ENCODE data around the gene FER1L5. TPM values are rescaled to one million over a fixed set of nuclear protein-coding genes. Genes with fewer than 3 reads are reported as not detected.

FER1L5 gene
- total and polyA plus RNA-seq, 2 donors (not counting 1 experiment from before 2014, with no cell fraction given) = not detected

DNA sequence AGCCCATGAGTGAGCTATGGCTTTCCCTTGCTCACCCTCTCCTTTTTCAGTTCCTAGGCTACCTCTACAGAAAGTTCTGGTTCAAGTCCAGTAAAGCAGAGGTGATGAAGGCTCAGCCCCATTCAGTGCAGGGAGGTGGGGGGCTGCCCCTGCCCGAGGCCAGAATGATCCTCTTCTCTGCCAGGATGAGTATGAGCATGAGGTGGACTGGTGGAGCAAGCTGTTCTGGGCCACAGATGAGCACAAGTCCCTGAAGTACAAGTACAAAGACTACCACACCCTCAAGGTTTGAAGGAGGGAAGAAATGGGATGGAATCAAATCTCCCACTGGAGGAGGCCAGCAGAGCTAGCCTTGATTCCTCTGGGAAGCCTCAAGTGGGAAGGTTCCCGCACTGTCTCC is 54.9 kb downstream of the FER1L5 start:
- no peaks in the 10 kb centered on the region for H3K27me3 ChIP-seq (replicated peaks in 1 of 4; ENCODE audit: control extremely low read depth in 1 of 4, control insufficient read depth in 3 of 4, insufficient read depth in 4 of 4, low read length in 3 of 4)
- Mint-ChIP-seq H3K27ac (no peak overlapping the region), H3K27me3 (no peaks in the 10 kb centered on the region), H3K4me1 (no peaks in the 10 kb centered on the region), H3K9me3 (ENCODE audit: insufficient read depth) (no peaks in the 10 kb centered on the region), H3K4me3 (no peak overlapping the region)
- no peaks in the 10 kb centered on the region for H4K20me1 ChIP-seq (ENCODE audit: control insufficient read depth, insufficient read depth, low read length, poor library complexity, severe bottlenecking)
- no peaks in the 10 kb centered on the region for H3K79me2 ChIP-seq (ENCODE audit: control insufficient read depth, insufficient read depth, low read length)
- ATAC-seq (ENCODE audit: low read depth) = no peak
- H3K9ac ChIP-seq (ENCODE audit: low read length) = no peak overlapping the region
- 100% methylated on average over 1 of the region's 2 CpGs for WGBS (ENCODE audit: insufficient coverage)
- H3K9me3 ChIP-seq (ENCODE audit: control extremely low read depth in 1 of 3, control insufficient read depth in 2 of 3, insufficient read depth in 1 of 3, low read length in 2 of 3) = no peaks in the 10 kb centered on the region
- no peak for TF ChIP-seq EZH2 (IDR thresholded peaks at IDR 0.05; ENCODE audit: borderline replicate concordance, insufficient read depth, low read depth, low read length, poor library complexity, severe bottlenecking)
- TF ChIP-seq, protein P1, sequence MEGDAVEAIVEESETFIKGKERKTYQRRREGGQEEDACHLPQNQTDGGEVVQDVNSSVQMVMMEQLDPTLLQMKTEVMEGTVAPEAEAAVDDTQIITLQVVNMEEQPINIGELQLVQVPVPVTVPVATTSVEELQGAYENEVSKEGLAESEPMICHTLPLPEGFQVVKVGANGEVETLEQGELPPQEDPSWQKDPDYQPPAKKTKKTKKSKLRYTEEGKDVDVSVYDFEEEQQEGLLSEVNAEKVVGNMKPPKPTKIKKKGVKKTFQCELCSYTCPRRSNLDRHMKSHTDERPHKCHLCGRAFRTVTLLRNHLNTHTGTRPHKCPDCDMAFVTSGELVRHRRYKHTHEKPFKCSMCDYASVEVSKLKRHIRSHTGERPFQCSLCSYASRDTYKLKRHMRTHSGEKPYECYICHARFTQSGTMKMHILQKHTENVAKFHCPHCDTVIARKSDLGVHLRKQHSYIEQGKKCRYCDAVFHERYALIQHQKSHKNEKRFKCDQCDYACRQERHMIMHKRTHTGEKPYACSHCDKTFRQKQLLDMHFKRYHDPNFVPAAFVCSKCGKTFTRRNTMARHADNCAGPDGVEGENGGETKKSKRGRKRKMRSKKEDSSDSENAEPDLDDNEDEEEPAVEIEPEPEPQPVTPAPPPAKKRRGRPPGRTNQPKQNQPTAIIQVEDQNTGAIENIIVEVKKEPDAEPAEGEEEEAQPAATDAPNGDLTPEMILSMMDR (IDR thresholded peaks at IDR 0.05) = no peak
- no peak overlapping the region for H3K4me3 ChIP-seq (ENCODE audit: control extremely low read depth in 1 of 5, extremely low read depth in 1 of 5, insufficient read depth in 1 of 5, low read depth in 2 of 5, low read length in 4 of 5)
- H3K4me2 ChIP-seq (replicated peaks; ENCODE audit: low read depth, low read length, poor library complexity, severe bottlenecking) = no peak overlapping the region
- H3K36me3 ChIP-seq (replicated peaks in 1 of 2; ENCODE audit: control extremely low read depth in 1 of 2, control insufficient read depth in 1 of 2, extremely low read depth in 1 of 2, insufficient read depth in 2 of 2, low read length in 1 of 2) = no peaks in the 10 kb centered on the region
- DNase-seq = no peak
- POLR2A ChIA-PET = no interaction called here
- CTCF ChIA-PET = interaction anchor here (1.2 kb wide), 1 partner anchor 9 kb away, joined by 3 read pairs; no protein-coding TSS in a partner anchor
- intact Hi-C loops (cut with micrococcal nuclease) = no loop called here
- no peaks in the 10 kb centered on the region for H3K4me1 ChIP-seq (ENCODE audit: control insufficient read depth in 2 of 2, insufficient read depth in 2 of 2, low read length in 2 of 2)
- H2AFZ ChIP-seq (ENCODE audit: insufficient read depth, low read depth, low read length, poor library complexity, severe bottlenecking) = no peak overlapping the region
- H3K27ac ChIP-seq (ENCODE audit: low read length in 2 of 2) = no peak overlapping the region

- H3K4me1 ChIP-seq (ENCODE audit: control insufficient read depth in 2 of 2, insufficient read depth in 2 of 2, low read length in 2 of 2) = no peaks in the 10 kb centered on the region
- no peaks in the 10 kb centered on the region for H3K27me3 Mint-ChIP-seq
- CTCF ChIA-PET = interaction anchor here (1.2 kb wide), 1 partner anchor 10 kb away, joined by 3 read pairs; no protein-coding TSS in a partner anchor
- no peaks in the 10 kb centered on the region for H4K20me1 ChIP-seq (ENCODE audit: control insufficient read depth, insufficient read depth, low read length, poor library complexity, severe bottlenecking)
- no peak overlapping the region for H3K27ac Mint-ChIP-seq
- no peak overlapping the region for H3K4me3 ChIP-seq (ENCODE audit: control extremely low read depth in 1 of 5, extremely low read depth in 1 of 5, insufficient read depth in 1 of 5, low read depth in 2 of 5, low read length in 4 of 5)
- no peak for DNase-seq
- no peaks in the 10 kb centered on the region for H3K27me3 ChIP-seq (replicated peaks in 1 of 4; ENCODE audit: control extremely low read depth in 1 of 4, control insufficient read depth in 3 of 4, insufficient read depth in 4 of 4, low read length in 3 of 4)
- H2AFZ ChIP-seq (ENCODE audit: insufficient read depth, low read depth, low read length, poor library complexity, severe bottlenecking) = no peak overlapping the region
- H3K4me2 ChIP-seq (replicated peaks; ENCODE audit: low read depth, low read length, poor library complexity, severe bottlenecking) = no peak overlapping the region
- H3K4me3 Mint-ChIP-seq = no peak overlapping the region
- intact Hi-C loops (cut with micrococcal nuclease) = no loop called here
- H3K79me2 ChIP-seq (ENCODE audit: control insufficient read depth, insufficient read depth, low read length) = no peaks in the 10 kb centered on the region
- ATAC-seq (ENCODE audit: low read depth) = no peak
- WGBS (ENCODE audit: insufficient coverage) = 98% methylated on average over 9 of the region's 14 CpGs
- no peak overlapping the region for H3K9ac ChIP-seq (ENCODE audit: low read length)
- no peaks in the 10 kb centered on the region for H3K4me1 Mint-ChIP-seq
- no peaks in the 10 kb centered on the region for H3K9me3 Mint-ChIP-seq (ENCODE audit: insufficient read depth)
- POLR2A ChIA-PET = no interaction called here
- H3K36me3 ChIP-seq (replicated peaks in 1 of 2; ENCODE audit: control extremely low read depth in 1 of 2, control insufficient read depth in 1 of 2, extremely low read depth in 1 of 2, insufficient read depth in 2 of 2, low read length in 1 of 2) = no peaks in the 10 kb centered on the region
- no peak for TF ChIP-seq EZH2 (IDR thresholded peaks at IDR 0.05; ENCODE audit: borderline replicate concordance, insufficient read depth, low read depth, low read length, poor library complexity, severe bottlenecking)
- TF ChIP-seq, protein P1 (IDR thresholded peaks at IDR 0.05) = no peak
- no peaks in the 10 kb centered on the region for H3K9me3 ChIP-seq (ENCODE audit: control extremely low read depth in 1 of 3, control insufficient read depth in 2 of 3, insufficient read depth in 1 of 3, low read length in 2 of 3)
- no peak overlapping the region for H3K27ac ChIP-seq (ENCODE audit: low read length in 2 of 2)
These were observed 55.8 kb downstream of the FER1L5 start for GRCh38 chr2:96698221-96698861.
